Measurements from ENCODE around the gene TANGO6.

TANGO6 gene

DNA sequence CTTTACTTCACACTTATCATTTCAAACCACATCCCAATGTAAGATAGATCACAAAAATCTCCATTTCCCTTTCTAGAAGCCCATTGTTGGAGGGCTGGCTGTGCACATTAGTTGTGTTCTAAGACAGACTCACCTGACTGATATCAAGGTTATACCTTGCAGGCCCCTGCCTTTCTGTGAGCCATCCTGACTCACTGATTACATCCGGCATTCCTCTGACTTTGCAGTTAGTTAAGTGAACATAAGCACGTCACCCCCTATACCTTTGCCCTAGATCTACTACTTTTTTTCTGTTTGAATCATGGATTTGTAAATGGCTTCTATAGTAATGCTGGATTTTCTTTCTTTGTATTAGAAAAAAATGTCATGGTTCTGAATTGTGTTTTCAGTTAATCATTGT, 78.3 kb downstream of the TANGO6 start:
- POLR2A ChIA-PET = no interaction called here
- no peak for DNase-seq (ENCODE audit: extremely low spot score)
- CTCF ChIA-PET = no interaction called here
- no peak for TF ChIP-seq SUZ12 (IDR thresholded peaks at IDR 0.05)
- no peak for TF ChIP-seq TARDBP (IDR thresholded peaks at IDR 0.05)
- TF ChIP-seq, protein P1, sequence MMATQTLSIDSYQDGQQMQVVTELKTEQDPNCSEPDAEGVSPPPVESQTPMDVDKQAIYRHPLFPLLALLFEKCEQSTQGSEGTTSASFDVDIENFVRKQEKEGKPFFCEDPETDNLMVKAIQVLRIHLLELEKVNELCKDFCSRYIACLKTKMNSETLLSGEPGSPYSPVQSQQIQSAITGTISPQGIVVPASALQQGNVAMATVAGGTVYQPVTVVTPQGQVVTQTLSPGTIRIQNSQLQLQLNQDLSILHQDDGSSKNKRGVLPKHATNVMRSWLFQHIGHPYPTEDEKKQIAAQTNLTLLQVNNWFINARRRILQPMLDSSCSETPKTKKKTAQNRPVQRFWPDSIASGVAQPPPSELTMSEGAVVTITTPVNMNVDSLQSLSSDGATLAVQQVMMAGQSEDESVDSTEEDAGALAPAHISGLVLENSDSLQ (IDR thresholded peaks at IDR 0.05) = no peak

DNA sequence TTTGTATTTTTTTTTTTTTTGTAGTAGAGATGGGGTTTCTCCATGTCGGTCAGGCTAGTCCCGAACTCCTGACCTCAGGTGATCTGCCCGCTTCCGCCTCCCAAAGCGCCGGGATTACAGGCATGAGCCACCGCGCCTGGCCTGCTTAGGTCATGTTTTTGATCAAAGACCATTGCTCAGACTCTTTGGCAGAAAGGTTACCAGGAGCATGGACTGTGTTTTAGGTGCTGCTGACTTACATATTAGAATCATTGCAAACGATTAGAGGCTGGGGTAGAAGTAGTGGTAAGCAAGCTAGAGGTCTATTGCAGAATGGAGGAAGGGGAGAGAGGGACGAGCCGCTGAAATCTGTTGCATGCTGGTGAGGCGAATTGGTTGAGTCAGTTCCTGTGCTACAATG, 79.8 kb downstream of the TANGO6 start:
- POLR2A ChIA-PET = no interaction called here
- TF ChIP-seq LEF1 (IDR thresholded peaks at IDR 0.05; ENCODE audit: borderline replicate concordance) (no peak), FOXK2 (IDR thresholded peaks at IDR 0.05) (no peak), NFRKB (IDR thresholded peaks at IDR 0.05) (no peak), CTBP1 (IDR thresholded peaks at IDR 0.05; ENCODE audit: borderline replicate concordance) (no peak), FOXA1 (IDR thresholded peaks at IDR 0.05) (no peak), SUZ12 (IDR thresholded peaks at IDR 0.05) (no peak), ELF4 (IDR thresholded peaks at IDR 0.05) (no peak), ARNT (IDR thresholded peaks at IDR 0.05) (no peak), BHLHE40 (IDR thresholded peaks at IDR 0.05; ENCODE audit: borderline replicate concordance) (no peak), L3MBTL2 (conservative IDR thresholded peaks at IDR 0.05) (no peak), ZNF384 (IDR thresholded peaks at IDR 0.05) (no peak), HDGF (IDR thresholded peaks at IDR 0.05; ENCODE audit: borderline replicate concordance) (no peak), TARDBP (IDR thresholded peaks at IDR 0.05) (no peak), FOXM1 (IDR thresholded peaks at IDR 0.05; ENCODE audit: borderline replicate concordance) (no peak), SP1 (IDR thresholded peaks at IDR 0.05) (no peak)
- TF ChIP-seq, protein P1 (IDR thresholded peaks at IDR 0.05) = no peak
- DNase-seq (ENCODE audit: extremely low spot score) = no peak
- CTCF ChIA-PET = interaction anchor here (1.1 kb wide), 1 partner anchor 12 kb away, joined by 3 read pairs; no protein-coding TSS in a partner anchor

DNA sequence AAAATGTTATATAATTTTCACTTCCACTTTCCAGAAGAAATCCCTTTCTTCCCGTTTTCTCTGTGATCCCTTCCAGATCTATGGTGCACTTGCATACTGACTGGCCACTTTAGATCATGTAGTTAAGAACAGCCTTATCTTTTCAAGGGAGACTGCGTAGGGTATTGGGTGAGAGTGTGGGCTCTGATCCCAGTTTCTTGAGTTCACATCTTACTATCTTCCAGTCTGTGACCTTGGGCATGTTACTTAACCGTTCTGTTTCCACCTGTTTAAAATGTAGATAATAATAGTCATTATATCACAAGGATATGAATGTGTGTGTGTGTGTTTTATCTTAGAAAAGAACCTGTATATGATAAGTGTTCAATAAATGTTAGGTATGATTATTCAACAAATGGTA, 83.7 kb downstream of the TANGO6 start:
- no peak for DNase-seq (ENCODE audit: extremely low spot score)
- POLR2A ChIA-PET = no interaction called here
- TF ChIP-seq L3MBTL2 (conservative IDR thresholded peaks at IDR 0.05) = no peak
- TF ChIP-seq SUZ12 (IDR thresholded peaks at IDR 0.05) = no peak
- TF ChIP-seq ARNT (IDR thresholded peaks at IDR 0.05) = no peak
- TF ChIP-seq NFRKB (IDR thresholded peaks at IDR 0.05) = no peak
- TF ChIP-seq SP1 (IDR thresholded peaks at IDR 0.05) = no peak
- TF ChIP-seq FOXK2 (IDR thresholded peaks at IDR 0.05) = no peak
- no peak for TF ChIP-seq FOXA1 (IDR thresholded peaks at IDR 0.05)
- TF ChIP-seq CTBP1 (IDR thresholded peaks at IDR 0.05; ENCODE audit: borderline replicate concordance) = no peak
- no peak for TF ChIP-seq HDGF (IDR thresholded peaks at IDR 0.05; ENCODE audit: borderline replicate concordance)
- TF ChIP-seq BHLHE40 (IDR thresholded peaks at IDR 0.05; ENCODE audit: borderline replicate concordance) = no peak
- no peak for TF ChIP-seq ZNF384 (IDR thresholded peaks at IDR 0.05)
- TF ChIP-seq TARDBP (IDR thresholded peaks at IDR 0.05) = no peak
- CTCF ChIA-PET = no interaction called here

DNA sequence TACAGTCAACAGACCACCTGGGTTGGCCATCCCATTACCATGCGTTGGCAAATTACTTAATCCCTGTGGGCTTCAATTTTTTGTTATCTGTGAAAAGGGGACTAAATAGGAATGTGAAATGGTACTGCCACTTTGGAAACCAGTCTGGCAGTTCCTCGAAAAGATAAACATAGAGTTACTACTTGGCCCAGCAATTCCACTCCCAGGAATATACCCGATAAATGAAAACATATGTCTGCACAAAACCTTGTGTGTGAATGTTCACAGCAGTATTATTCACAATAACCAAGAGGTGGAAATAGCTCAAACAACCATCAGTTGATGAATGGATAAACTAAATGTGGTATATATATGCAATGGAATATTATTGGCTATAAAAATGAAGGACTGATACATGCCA, 87.9 kb downstream of the TANGO6 start:
- DNase-seq (ENCODE audit: extremely low spot score) = no peak
- ChIA-PET CTCF (no interaction called here), POLR2A (no interaction called here)
- no peak for TF ChIP-seq HDGF (IDR thresholded peaks at IDR 0.05; ENCODE audit: borderline replicate concordance)
- no peak for TF ChIP-seq ARNT (IDR thresholded peaks at IDR 0.05)
- TF ChIP-seq FOXA1 (IDR thresholded peaks at IDR 0.05) = no peak
- TF ChIP-seq, protein P1 (IDR thresholded peaks at IDR 0.05) = no peak
- TF ChIP-seq LEF1 (IDR thresholded peaks at IDR 0.05; ENCODE audit: borderline replicate concordance) = no peak
- TF ChIP-seq ZNF384 (IDR thresholded peaks at IDR 0.05) = no peak
- TF ChIP-seq SP1 (IDR thresholded peaks at IDR 0.05) = no peak
- TF ChIP-seq CTBP1 (IDR thresholded peaks at IDR 0.05; ENCODE audit: borderline replicate concordance) = no peak
- no peak for TF ChIP-seq SUZ12 (IDR thresholded peaks at IDR 0.05)
- no peak for TF ChIP-seq BHLHE40 (IDR thresholded peaks at IDR 0.05; ENCODE audit: borderline replicate concordance)
- no peak for TF ChIP-seq FOXK2 (IDR thresholded peaks at IDR 0.05)
- TF ChIP-seq NFRKB (IDR thresholded peaks at IDR 0.05) = no peak
- TF ChIP-seq ELF4 (IDR thresholded peaks at IDR 0.05) = no peak
- no peak for TF ChIP-seq L3MBTL2 (conservative IDR thresholded peaks at IDR 0.05)
- no peak for TF ChIP-seq TARDBP (IDR thresholded peaks at IDR 0.05)
- TF ChIP-seq FOXM1 (IDR thresholded peaks at IDR 0.05; ENCODE audit: borderline replicate concordance) = no peak

DNA sequence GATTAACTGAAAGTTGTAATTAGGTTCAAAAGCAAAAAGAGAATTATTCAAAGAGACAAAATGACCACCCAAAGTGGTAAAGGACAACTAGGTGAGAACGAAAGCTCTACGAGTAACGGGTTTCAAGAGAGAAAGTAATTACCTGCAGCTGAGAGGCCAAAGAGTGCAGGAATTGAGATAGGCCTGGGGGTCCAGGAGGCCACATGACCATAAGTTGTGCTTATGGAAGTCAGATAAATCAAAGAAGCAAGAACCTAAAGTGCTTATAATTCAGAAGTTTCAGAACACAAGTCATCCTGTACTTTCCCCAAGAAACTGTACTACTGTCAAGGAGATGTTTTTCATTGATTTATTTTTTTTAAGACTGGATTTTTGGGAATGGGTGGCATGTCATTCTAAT, 91.1 kb downstream of the TANGO6 start:
- ChIA-PET POLR2A (no interaction called here), CTCF (no interaction called here)
- no peak for DNase-seq (ENCODE audit: extremely low spot score)
- TF ChIP-seq CTBP1 (IDR thresholded peaks at IDR 0.05; ENCODE audit: borderline replicate concordance) = no peak
- no peak for TF ChIP-seq BHLHE40 (IDR thresholded peaks at IDR 0.05; ENCODE audit: borderline replicate concordance)
- no peak for TF ChIP-seq SP1 (IDR thresholded peaks at IDR 0.05)
- TF ChIP-seq, protein P1 (IDR thresholded peaks at IDR 0.05) = no peak
- TF ChIP-seq HDGF (IDR thresholded peaks at IDR 0.05; ENCODE audit: borderline replicate concordance) = no peak
- TF ChIP-seq LEF1 (IDR thresholded peaks at IDR 0.05; ENCODE audit: borderline replicate concordance) = no peak
- TF ChIP-seq FOXK2 (IDR thresholded peaks at IDR 0.05) = no peak
- TF ChIP-seq ARNT (IDR thresholded peaks at IDR 0.05) = no peak
- TF ChIP-seq FOXM1 (IDR thresholded peaks at IDR 0.05; ENCODE audit: borderline replicate concordance) = no peak
- no peak for TF ChIP-seq L3MBTL2 (conservative IDR thresholded peaks at IDR 0.05)
- TF ChIP-seq ELF4 (IDR thresholded peaks at IDR 0.05) = no peak
- no peak for TF ChIP-seq ZNF384 (IDR thresholded peaks at IDR 0.05)
- TF ChIP-seq FOXA1 (IDR thresholded peaks at IDR 0.05) = no peak
- TF ChIP-seq TARDBP (IDR thresholded peaks at IDR 0.05) = no peak
- TF ChIP-seq SUZ12 (IDR thresholded peaks at IDR 0.05) = no peak
- TF ChIP-seq NFRKB (IDR thresholded peaks at IDR 0.05) = no peak
